Daoy (cell line): ENCODE measurements around the gene PICALM. TPM values are rescaled to one million over a fixed set of nuclear protein-coding genes. Genes with fewer than 3 reads are reported as not detected.

ENCODE experiments used
- DNase-seq: peaks from one replicate; pipeline ENCODE4 v3.0.0-alpha.2; 2015; ENCODE audit warnings: low read depth
- total RNA-seq: library from RNA; depleted of rRNA; stranded (reverse); fragments of >200 nt; shearing (Covaris generic); gene quantifications from 2 replicates; pipeline ENCODE4 v1.2.3, GENCODE V29; 2014

PICALM gene
- total RNA-seq, 1 experiment from 2014 or later: 151 TPM

DNA sequence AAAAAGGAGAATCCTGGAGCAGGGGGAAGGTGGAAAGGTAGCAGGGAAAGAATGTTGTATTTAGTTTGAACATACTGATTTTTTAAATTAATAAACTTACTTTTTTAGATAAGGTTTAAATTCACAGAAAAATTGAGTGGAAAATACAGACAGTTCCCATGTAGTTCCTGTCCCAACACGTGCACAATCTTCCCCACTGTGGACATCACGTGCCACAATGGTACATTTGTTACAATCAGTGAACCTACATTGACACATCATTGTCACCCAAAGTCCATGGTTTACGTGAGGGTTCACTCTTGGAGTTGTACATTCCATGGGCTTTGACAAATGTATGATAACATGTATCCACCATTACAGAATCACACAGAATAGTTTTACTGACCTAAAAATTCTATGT is 10.5 kb upstream of the PICALM start:
- DNase-seq: no peak

DNA sequence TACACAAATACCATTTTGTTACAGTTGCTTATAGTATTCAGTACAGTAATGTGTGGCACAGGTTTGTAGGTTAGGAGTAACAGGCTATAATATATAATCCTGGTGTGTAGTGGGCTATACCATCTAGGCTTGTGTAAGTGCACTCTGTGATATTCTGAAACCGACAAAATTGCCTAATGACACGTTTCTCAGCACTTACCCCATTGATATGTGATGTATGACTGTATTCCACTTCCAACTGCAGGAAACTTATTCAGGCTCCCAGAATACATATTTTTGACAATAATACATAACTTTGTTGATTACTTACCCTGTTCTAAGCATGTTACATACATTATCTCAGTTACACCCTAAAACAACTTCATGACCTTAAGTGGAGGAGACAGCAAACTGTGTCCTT is 5.1 kb upstream of the PICALM start:
- DNase-seq: no peak

DNA sequence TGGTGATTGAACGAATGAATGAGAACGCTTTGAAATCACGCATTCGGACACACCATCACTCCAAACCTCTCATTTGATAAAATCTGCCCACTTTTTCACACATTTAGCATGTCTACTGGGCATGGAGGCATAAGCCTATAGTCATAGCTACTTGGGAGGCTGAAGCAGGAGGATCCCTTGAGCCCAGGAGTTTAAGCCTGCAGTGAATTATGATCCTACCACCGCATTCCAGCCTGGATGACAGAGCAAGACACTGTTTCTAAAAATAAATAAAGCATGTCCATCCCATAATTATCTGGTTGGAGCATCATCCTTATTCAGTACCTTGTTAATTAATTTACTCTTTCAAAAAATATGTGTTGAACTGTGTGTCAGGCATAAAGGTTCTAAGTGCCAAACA is 3.3 kb upstream of the PICALM start:
- no peak for DNase-seq

DNA sequence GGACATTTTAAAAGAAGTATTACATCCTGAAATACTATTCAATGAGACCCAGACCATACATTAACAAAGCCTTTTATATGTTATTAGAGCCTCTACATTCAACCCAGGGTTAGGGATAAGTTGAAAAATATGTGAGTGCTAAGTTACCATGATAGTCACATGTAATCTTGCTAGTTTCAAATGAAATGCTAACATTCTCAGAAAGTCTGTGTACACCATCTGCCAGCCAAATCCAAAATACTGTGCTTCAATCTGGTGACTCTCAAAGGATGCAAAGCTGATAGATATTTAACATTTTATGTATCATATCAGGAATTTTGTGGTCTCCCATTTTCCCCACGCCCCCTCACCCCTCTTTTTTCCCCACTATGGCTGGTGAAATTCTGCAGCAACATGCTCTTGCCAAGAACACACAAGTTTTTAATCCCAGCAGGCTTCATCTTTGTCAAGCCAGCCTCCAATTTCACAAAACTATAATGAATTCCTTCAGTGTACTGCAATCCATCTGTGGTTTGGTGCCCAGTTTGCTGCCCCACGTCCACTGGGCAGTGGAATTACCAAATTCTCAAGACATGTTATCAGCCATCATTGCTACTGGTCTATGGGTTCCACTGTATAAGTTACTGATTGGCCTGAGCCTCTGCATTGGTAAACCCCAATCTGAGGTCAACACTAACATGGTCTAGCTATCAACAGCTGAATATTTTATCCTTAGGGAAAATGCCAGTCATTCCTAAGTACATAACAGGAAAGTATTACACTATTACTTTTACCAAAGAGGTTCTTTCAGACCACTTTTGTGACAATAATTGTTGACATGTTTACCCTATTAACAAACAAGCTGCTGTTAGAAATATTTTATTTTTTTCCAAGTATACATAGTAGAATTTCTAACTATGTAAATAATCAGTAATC is 1.5 kb upstream of the PICALM start:
- DNase-seq: no peak

DNA sequence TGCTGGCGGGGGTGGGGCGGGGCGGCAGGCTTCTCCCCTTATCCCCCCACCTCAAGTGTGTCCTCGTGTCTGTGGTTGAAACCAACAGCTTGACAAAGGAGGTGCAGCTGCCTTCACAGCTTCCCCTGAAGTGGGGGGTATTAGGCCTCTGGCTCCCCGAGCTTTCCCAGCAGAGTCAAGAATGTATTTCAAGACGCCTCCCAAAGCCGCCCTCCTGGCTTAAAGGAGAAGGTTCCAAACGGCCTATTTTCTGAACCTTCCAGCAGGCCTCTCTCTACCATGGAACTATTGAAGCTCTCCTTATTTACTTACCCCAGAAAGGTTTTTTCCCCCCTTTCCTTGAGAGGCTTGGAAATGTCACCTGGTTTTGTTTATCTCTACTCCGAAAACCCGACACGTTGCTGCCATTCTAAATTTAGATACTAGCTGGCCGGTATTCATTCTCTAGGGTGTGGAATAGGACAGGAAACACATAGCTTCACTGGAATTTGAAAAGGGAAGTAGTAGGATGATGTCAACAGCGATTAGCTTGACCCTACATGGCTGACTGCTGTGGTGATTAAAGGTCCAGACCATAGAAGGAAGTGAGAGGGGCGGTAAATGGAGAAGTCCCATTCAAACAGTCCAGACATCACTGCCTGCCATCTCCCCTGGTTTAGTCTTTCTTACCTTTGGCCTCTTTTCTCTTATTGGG is 671 bp upstream of the PICALM start:
- peak; percentile 91 for DNase-seq

DNA sequence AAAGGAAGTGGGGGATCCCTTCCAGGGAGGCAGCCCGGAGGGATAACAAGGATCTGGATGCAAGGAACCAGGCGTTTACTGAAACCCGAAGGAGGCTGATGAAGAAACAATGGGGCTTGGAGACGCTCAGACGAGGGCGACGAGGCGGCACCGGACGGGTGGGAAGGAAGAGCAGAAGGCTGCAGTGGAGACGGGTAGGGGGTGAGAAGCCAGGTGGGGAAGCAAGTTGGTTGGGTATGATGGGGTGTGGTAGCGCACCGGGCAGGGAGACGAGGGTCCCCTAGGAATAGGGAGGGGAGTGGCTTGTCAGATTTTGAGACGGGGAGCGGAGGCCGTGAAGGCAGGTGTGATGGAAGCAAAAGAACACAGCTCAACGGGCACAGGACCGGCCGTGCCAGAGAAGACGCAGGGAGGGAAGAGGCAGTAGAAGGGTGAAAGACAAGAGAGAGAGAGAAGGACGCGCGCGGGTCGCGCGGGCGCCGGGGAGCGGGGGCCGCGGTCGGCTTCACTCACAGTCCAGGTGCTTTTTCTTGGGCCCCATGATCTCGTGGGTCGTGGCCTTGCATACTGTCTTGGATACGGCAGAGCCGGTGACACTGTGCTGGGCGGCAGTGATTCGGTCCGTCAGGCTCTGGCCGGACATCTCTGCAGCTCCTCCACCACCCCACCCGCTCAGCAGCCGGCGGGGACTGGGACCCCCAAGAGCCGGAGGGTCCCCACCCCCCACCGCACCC is 579 bp downstream of the PICALM start:
- peak; percentile 52 for DNase-seq

DNA sequence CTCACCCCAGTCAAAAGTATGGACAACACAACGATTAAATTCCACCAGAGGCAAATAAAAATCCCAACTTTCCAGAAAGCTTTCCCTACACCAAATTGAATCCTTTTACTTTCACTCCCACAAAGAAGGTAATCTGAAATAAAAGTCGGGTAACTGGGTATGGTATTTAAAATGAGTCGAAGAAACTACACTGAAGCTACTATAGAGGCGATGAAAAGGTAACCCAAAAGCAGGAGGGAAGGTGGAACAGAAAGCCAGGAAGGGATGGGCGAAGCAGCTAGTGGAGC is 1.1 kb downstream of the PICALM start:
- no peak for DNase-seq

DNA sequence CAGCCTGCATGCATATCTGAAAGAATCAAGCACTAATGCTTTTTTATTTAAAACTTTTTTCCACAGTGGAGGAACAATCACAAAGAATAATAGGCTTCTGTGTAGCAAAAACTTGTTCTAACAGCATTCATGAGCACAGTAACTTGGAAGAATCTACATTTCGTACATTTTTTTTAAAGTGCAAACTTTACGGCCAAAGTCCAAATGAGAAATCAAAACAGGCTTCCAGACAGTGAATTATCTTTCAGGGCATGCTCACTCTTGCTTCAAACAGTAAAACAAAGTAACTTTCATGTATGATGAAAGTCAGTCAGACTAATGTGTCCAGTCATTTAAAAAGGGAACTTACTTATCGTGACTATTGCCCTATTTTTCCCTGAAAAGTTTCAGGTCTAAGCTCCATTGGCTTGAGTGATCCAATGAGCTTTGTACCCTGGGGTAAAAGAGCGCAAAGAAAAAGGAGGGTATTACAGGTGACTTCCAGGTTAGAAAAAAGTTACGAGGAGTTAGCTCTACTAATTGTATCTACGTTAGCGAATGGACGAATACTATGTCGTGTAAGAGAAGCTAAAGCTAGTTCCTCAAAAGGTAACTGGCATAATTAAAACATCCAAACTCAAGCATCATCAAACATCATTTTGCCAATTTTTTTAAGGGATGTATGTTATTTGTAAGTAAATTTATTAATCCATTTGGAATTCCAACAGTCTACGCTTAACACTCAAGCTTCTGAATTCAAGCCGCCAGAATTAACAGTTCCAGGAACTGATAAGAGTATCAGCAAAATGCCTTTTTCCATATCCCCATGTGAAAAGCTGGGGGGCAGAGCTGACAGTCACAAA is 1.7 kb downstream of the PICALM start:
- no peak for DNase-seq

DNA sequence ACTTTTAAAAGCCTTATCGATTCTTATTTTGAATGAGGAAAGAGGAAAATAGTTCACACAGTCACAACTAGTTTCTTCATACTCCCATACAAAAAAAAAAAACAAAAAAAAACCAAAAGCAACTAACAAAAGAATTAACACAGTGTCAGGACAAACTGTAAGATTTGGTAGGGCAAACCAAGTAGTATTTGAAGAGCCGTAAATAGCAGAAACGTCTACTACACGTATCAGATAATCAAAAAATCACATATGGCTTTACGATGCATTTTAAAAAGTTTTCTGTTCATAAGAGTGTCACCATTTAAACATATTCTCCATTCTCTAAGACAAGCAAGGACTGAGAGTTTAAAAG is 2.3 kb downstream of the PICALM start:
- DNase-seq: no peak

DNA sequence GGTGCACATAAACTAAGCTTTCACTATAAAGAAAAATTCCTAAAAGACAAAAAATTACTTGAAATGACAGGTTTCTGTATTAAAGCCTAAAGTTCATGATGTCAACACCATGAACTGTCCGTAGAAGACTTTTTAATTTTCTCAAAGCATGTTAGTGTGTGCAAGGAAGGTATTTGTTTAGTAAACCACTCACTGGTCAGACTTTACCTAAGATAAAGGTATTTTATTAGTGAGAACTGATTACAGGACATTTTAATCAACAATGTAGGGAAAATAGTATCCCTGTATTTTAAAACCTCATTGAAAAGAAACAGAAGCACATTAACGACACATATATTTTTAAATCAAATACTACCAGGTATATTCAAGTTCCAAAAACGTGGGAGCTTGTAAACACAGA is 2.9 kb downstream of the PICALM start:
- no peak for DNase-seq

DNA sequence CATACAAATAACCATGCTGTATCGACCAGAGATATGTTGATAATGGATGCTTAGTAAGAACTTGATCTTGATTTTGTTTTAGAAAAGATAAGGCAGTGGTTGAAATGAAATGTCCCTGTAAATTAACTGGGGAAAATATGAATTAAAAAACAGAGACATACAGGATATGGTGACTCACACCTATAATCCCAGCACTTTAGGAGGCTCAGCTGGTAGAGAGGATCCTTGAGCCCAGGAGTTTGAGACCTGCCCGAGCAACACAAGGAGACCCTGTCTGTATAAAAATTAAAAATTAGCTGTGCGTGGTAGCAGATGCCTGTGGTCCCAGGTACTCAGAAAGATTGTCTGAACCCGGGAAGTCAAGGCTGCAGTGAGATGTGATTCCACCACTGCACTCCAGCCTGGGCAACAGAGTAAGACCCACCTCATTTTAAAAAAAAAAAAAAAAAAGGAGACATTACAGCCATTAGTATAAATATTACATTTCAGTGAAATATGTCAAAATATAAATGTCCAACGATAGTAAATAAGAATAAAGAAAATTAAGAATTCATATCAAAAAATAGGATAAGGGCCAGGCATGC is 4.6 kb downstream of the PICALM start:
- DNase-seq: peak; percentile 60

DNA sequence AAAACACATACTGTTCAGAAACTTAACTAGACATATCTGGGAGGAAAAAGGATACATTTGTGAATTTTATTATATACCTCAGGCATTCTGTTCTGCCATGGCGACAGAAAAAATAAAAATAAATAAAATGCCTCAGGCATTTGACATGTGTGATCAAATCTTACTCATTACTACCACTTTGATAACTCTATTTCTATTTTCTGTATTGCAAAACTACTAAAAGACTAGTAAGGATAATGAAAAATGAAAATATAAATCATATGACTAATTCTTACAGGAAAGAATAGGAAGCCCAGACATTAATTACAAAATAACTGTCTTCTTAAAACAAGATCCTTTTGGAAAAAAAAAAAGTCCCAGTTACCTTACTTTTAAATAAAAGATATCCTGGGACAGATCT is 5.3 kb downstream of the PICALM start:
- no peak for DNase-seq

DNA sequence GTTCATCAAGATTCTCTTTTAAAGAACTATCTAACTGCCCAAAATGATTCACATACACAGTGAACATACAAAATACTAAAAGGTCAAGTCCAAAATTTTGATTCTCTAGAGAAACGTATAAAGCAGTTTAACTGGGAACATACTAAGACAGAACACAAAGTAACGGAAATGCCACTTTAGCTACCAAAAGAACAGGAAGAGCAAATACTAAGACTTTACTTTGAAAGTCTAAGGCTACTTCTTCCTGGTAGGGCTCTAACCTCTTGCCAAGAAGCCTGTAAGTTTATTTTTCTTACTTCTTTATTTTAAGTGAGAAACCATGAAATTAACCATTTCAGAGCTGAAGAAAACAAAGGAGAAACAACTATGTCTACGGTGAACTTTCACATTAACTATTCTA is 6.2 kb downstream of the PICALM start:
- no peak for DNase-seq

DNA sequence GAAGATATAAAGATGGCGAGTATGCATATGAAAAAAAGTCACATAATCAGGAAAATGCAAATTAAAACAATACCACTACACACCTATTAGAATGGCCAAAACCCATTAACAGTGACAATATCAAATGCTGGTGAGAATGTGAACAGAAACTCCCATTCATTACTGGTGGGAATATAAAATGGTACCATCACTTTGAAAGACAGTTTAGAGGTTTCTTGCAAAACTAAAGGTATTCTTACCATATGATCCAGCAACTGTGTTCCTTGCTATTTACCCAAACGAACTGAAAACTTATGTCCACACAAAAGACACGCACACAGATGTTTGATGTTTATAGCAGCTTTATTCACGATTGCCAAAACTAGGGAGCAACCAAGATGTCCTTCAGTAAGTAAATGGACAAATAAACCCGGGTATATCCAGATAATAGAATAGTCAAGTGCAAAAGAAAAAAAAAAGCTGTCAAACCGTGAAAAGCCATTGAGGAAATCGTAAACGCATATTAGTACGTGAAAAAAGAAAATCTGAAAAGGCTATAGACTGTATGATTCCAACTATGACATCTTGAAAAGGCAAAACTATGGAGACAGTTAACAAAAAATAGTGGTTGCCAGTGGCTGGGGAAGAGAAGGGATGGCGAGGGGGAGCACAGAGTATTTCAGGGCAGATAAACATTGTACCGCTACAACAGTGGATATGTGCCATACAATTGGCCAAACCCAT is 7.2 kb downstream of the PICALM start:
- no peak for DNase-seq

DNA sequence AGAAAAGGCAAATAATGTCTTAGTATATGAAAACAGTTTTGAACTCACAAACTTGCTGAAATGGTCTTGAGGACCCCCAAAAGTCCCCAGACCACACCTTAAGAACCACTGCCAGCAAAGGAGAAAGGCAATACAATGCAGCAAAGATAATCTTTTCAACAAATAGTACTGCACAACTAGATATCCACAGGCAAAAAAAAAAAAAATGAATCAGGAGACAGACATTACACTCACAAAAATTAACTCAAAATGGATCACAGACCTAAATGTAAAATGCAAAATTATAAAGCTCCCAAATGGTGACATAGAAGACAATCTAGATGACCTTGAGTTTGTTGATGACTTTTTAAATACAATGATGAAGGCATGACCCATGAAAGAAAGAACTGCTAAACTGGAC is 8.3 kb downstream of the PICALM start:
- DNase-seq: no peak

DNA sequence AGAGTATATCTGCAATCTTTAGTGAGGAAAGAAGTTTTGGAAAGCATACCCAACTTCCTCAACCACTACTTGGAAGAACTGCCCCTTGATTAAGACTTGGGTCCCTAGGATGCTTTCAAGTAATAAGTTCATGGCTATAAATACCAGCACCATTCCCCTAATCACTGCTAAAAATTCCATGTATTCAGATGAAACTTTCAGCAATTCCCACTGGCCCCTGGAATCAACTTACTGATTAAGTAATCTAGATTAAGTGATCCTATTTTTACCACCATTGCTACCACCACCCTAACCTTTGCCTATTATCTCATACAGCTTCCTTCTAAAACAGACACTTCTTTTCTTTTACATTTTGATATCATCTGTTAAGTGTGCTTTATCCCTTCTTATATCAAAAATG is 10.5 kb downstream of the PICALM start:
- DNase-seq: no peak

DNA sequence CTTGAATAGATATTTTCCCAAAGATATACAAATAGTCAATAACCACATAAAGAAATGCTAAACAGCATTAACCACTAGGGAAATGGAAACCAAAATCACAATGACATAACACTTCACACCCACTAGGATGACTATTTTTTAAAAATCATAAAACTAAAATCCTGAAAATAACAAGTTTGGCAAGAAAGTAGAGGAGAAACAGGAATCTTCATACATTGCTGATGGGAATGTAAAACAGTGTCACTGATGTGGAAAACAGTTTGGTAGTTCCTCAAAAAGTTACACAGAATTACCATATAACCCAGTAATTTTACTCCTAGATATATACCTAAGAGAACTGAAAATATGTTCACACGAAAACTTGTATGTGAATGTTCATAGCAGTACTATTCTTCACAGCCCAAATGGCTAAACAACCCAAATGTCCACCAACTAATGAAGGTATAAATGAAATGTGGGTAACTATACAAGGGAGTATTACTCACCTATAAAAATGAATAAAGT is 12.5 kb downstream of the PICALM start:
- DNase-seq: no peak

DNA sequence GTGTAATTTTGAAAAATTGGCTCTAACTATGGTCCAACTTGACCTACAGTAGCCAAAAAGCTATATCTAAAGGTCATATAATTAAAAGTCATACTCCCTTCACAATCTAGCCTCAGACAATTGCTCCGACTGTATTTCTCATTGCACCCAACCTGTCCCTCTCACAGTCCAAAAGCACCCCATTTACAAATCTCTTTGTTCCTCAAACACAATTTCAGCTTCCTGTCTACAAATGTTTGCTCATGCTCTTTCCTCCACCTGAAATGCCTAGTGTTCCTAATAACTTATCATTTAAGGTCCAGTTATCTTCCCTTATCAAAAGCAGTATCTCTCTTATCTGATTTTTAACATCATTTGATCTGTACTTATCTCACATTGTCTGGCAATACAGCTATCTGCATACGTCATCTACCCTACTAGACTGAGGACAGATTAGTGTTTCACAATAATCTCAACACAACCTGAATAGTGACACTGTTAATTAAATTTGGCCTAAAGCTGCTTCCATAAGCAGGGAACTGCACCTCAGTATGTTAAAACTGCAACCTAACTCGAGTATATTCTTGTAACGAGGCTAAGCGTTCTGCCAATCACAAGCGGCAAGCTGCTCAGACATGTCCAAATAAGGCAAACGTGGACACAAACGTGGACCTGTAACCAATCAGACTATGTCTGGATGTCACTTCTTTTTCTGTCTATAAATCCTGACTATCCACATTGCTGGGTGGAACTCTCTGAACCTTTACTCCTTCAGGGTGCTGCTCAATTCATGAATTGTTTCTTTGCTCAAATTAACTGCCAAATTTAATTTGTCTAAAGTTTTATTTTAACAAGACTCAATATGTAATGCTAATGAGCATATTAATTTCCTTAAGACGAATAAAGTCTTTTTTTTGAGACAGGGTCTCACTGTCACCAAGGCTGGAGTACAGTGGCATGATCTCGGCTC is 15.9 kb downstream of the PICALM start:
- no peak for DNase-seq

DNA sequence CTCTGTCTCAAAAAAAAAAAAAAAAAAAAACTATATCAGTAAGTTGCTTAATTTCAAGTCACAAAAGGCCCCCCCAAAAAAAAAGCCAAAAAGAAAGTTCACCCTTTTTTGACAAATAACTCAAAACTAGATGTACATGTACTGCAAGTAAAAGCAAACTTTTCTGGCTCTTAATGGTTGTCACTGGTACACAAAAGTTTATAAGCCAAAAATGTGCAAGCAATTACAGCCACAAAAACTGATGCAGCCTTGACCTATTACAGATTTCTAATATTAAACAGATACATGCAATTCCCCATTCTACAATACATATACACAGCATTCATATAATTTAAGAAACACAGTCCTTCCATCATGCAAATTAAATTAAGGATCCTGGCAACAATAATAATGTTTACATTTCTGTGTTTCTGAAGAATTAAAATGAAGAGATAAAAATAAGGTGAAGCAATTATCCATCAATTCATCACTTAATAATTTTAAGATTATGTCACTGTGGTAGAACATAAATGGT is 18.6 kb downstream of the PICALM start:
- DNase-seq: no peak
